Measurements from ENCODE around the gene FAM43A. TPM values are rescaled to one million over a fixed set of nuclear protein-coding genes. Genes with fewer than 3 reads are reported as not detected.
A peak's percentile ranks its signal among the peaks of the same experiment; 100 is the strongest.

FAM43A gene, protein sequence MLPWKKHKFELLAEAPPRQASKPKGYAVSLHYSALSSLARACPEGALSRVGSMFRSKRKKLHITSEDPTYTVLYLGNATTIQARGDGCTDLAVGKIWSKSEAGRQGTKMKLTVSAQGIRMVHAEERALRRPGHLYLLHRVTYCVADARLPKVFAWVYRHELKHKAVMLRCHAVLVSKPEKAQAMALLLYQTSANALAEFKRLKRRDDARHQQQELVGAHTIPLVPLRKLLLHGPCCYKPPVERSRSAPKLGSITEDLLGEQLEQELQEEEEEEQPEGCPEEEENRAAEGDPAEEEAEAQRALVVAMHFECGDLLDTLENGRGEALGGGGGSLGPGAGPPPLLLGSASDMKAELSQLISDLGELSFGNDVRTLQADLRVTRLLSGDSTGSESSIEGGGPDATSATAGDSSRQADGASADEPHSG
- 1 to 10 TPM; 5.1 to 5.9 (median 5.3) TPM for polyA plus RNA-seq (ENCODE audit: insufficient read length in 3 of 3)

- DNase-seq (ENCODE audit: low read depth in 3 of 3, low spot score in 2 of 3), result peak in 1 of 3 donors; percentile 70
Measured at GRCh38 chr3:194685718-194686413, at the start of gene FAM43A. Gene FAM43A, plus strand, starts transcription at chr3:194685883. Its CDS starts 944 bp downstream, at chr3:194686827.

- DNase-seq (ENCODE audit: low read depth in 3 of 3, low spot score in 2 of 3), result no peak
Measured at GRCh38 chr3:194637066-194637465, 48.6 kb upstream of the FAM43A start.

DNA sequence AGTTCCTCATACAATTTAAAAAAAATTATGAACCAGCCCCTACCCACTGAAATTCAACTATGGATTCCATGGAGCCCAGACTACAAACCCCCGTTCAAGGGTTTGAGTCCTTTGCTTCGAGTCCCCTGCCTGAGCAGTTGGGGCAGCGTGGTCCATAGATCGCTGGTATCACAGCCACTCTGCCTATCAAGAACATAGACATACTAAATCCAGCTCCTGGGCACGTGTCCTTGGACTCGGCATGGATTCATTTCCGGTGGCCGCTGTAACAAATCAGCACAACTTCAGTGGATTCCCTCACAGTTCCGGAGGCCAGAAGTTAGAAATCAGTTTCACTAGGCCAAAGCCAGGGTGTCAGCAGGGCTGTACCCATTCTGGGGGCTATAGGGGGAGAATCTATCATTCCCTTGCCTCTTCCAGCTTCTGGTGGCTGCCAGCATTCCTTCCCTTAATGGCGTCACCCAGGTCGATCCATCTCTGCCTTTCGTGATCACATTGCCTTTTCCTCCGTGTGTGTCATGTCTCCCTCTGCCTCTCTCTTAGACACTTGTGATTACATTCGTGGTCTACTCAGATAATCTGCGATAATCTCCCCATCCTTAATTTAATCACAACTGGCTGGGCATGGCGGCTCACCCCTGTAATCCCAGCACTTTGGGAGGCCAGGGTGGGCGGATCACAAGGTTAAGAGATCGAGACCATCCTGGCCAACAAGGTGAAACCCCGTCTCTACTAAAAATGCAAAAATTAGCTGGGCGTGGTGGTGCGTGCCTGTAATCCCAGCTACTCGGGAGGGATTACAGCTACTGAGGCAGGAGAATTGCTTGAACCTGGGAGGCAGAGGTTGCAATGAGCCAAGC is 47.9 kb upstream of the FAM43A start:
- no peak for DNase-seq (ENCODE audit: low read depth in 3 of 3, low spot score in 2 of 3)

GRCh38 chr3:194638991-194639605 is 46.6 kb upstream of the FAM43A start:
- no peak for DNase-seq (ENCODE audit: low read depth in 3 of 3, low spot score in 2 of 3)

DNA sequence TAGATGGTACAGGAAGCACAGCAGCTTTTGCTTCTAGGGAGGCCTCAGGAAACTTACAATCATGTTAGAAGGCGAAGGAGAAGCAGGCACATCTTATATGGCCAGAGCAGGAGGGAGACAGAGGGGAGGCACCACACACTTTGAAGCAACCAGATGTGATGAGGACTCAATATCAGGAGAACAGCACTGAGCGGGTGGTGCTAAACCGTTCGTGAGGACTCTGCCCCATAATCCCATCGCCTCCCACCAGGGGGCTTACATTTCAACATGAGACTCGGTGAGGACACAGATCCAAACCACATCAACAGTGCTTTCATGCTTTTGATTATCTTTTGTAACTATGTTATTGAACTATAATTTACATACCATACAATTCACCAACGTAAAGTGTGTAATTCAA is 44.9 kb upstream of the FAM43A start:
- DNase-seq (ENCODE audit: low read depth in 3 of 3, low spot score in 2 of 3), result no peak

DNA sequence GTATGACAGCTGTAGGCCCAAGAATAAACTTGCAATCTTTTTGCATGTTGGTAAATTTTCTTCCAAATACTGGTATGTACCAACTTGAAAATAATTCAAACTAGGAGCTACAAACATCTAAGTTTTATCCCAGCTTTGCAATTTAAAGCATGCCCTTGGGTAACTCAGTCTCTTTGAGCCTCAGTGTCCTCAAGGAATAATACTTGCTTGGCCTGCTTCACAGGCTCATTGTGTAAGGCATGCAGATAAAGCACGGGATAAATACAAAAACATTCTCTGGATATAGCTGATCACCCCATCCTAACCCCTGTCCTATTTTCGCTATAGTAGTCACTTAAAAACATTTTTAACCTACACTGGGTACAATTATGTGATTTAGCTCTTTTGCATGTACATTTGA is 42.9 kb upstream of the FAM43A start:
- DNase-seq (ENCODE audit: low read depth in 3 of 3, low spot score in 2 of 3), result no peak

GRCh38 chr3:194647747-194648146 is 37.9 kb upstream of the FAM43A start:
- no peak for DNase-seq (ENCODE audit: low read depth in 3 of 3, low spot score in 2 of 3)

DNA sequence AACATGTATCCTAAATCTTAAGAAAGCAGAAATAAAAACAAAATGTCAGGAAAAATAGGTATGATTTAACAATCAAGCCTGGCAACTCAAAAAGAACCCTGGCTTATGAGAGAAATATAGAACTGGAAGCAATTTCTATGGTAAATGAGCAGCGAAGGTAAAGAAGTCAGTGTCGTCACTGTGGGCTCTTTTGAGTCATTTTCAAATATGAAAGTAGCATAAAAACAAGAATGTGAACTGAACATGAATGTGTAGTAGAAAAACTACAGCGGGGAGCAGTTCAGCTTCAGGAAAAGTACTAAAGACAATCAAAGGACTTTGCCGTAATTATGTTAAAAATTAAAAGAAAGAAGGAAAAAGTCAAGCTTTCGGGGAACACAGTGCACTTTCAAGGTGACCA is 31.2 kb upstream of the FAM43A start:
- no peak for DNase-seq (ENCODE audit: low read depth in 3 of 3, low spot score in 2 of 3)

DNA sequence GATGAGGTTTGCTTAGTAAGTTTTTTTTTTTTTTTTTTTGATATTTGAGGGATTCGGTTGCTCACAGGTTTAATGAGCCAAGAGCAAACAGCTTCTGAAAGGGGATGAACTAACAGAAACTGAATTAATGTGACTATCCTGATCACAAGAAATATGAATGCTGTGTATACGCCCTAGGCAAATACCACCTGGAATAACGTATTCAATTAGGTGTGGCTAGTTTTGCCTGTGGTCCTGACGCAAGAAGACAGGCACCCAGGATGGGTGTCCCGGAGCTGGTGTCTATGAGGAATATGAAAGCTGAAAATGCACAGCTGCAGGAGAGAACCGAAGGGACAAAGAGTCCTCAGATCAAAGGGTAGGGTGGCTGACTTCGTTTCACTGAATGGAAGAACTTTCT is 28.2 kb upstream of the FAM43A start:
- DNase-seq (ENCODE audit: low read depth in 3 of 3, low spot score in 2 of 3), result no peak

- no peak for DNase-seq (ENCODE audit: low read depth in 3 of 3, low spot score in 2 of 3)
Measured at GRCh38 chr3:194658477-194659242, 27.0 kb upstream of the FAM43A start.

DNA sequence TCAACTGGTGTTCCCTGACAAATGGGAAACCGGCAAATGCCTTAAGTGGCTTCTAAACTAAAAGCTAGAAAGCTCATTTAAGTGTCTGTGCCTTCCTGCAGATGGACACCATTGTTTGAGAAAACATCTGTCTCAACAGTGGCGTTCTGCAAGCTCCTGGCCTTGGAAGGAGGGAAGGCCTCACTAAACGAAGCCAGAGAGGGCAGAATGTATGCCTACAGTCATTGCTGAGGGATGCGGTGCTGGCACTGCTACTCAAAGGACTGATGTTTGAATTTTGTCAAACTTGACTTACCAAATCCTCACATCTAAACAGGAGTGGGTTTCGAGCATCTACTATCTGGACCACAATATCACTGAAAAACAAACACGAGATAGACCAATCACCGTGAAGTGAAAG is 25.9 kb upstream of the FAM43A start:
- DNase-seq (ENCODE audit: low read depth in 3 of 3, low spot score in 2 of 3), result no peak

GRCh38 chr3:194661374-194661773 is 24.3 kb upstream of the FAM43A start:
- DNase-seq (ENCODE audit: low read depth in 3 of 3, low spot score in 2 of 3), result no peak

GRCh38 chr3:194661946-194662345 is 23.7 kb upstream of the FAM43A start:
- no peak for DNase-seq (ENCODE audit: low read depth in 3 of 3, low spot score in 2 of 3)

DNA sequence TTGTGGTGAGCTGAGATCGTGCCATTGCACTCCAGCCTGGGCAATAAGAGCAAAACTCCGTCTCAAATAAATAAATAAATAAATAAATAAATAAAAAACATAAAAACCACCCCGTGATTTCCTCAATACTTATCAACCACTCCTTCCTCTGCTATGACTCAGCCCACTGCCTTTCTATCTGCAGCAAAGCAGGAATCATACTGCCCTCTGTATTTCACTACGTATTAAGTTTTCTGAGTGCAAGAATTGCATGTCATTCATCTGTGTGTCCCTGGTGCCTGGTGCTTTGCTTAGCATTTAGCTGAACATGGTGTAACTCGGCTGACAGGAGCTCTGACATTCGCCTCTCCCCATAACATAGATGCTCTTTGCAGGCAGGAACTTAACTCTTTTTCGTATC is 20.8 kb upstream of the FAM43A start:
- no peak for DNase-seq (ENCODE audit: low read depth in 3 of 3, low spot score in 2 of 3)

- no peak for DNase-seq (ENCODE audit: low read depth in 3 of 3, low spot score in 2 of 3)
Measured at GRCh38 chr3:194667363-194667762, 18.3 kb upstream of the FAM43A start.

DNA sequence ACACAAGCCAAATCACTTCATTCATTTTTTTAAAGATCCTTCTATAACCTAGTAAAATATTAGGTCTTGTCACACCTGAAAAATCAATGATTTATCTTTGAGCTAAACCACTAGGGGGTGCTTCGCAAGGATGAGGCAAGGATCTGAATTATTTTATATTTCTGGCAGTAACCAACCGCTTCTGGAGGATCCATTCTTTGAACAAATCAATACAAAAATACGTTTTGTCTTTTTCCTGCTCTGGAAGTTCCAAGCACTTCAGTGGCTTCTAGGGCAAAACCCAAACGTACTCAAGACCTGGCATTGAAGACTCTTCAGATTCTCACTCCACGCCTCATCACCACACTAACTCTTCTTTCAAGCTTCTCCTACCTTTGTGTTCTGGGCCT is 14.2 kb upstream of the FAM43A start:
- DNase-seq (ENCODE audit: low read depth in 3 of 3, low spot score in 2 of 3), result no peak

DNA sequence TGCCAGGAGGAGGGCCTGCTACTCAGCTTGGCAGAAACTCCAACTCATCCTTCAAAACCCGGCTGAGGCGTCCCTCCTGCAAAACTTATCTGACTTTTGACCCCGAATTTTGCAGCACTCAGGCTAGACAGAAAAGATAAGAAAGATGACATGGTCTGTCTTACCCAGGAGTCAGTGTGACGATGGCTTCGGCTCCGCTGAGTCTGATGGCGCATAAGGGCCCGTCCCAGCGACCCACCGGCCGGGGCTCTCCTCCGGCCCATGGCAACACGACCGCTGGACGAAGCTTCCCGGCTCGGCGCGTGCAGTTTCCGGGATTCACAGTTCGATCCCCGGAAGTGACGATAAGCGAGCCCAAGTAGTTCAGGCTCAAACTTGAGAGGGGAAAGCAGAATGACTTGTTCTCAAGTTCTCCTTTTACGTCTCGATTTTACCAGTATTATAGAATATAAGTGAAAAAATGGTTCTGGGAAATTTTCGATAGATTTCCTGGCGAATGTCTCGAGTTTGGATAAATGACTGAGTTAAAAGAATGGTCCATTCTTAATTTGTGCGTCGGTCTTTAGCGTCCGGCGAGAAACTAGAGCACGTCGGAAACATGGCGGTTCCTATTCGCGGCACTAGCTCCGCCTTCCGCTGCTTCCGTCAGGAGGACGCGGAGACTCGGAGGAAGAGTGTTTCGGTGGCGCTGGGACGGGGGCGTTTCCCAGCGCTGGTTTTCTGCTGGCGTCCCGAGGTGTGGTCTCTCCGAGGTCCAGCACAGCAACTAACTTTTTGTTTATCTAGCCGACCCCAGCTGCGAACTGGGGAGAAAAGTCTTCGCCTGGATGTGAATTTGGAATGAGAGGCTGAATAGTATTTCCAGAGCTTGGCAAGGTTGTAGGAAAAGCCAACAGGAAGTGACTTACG is 13.5 kb upstream of the FAM43A start, which contains the start of gene LSG1:
Gene LSG1 (minus strand): TSS at position 292 of the 909 bp plus-strand sequence. CDS start 29 bp downstream, at position 263.
- peak; percentile 96 to 99 (median 98) for DNase-seq (ENCODE audit: low read depth in 3 of 3, low spot score in 2 of 3)

- no peak for DNase-seq (ENCODE audit: low read depth in 3 of 3, low spot score in 2 of 3)
Measured at GRCh38 chr3:194672876-194673275, 12.8 kb upstream of the FAM43A start.

DNA sequence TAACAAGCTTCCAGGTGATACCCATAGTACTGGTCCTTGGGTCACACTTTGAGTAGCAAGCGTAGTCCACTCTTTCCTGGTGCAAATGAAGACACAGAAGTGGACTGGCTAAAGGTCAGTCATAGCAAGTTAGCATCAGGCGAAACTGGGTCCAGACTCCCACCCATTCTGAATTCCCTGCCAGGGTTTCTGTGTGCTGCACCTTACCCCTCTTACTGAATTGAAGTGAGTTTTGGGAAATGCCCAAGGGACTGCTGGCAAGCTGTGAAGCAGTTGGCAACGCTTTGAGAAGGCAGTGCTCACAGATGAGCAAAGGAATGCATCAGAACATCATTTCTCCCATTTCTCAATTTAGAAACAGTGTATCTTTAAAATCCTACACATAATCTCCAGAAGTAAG is 11.9 kb upstream of the FAM43A start:
- no peak for DNase-seq (ENCODE audit: low read depth in 3 of 3, low spot score in 2 of 3)

All from right renal cortex interstitium (tissue), 3 donors.